ENCODE results near the gene PANX2. TPM values are rescaled to one million over a fixed set of nuclear protein-coding genes. Genes with fewer than 3 reads are reported as not detected.

Gene PANX2
- total RNA-seq, 4 donors from 2014 or later: 1.4 to 4.3 (median 1.8) TPM

DNA sequence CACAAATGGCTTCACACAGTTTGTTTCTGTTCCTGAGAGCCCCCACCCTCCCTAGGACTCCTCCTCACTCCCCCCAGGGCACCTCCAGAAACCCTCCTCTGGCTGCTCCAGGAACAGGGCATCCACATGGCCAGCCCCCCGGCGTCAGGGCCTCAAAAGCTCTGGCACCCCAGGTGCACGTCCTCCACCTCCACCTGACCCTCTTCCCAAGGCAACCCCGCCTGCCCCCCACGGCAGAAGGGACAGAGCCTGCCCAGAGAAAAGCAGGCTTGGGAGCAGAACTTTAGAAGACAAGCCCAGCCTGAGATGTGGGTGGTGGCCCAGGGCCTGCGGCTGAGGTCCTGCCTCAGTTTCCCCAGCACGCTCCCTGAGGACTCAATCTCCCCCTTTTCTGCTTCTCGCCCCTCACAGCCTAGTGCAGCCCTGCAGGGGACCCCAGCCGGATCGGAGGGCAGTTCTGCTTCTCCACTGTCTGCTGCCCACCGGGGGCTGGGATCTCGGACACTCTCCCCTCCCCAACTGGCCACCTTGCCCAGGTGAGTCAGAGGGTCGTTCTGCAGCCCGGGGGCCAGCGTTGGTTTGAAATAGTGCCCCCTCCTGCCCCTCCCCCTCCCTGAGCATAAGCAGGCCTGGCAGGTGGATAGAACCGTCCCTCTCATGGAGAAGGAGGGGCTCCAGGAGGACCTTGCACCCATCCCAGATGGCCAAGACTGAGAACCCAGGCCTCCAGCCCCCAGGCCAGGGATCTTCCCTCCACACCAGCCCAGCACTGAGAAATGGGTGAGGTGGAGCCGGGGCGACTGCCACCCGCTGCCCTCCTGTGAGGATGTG is 12.8 kb downstream of the PANX2 start:
- H3K4me3 ChIP-seq (ENCODE audit: low read depth, poor library complexity, severe bottlenecking): no peak overlapping the region
- 72 to 80% methylated on average over 18 to 19 of the region's 19 CpGs for WGBS, 2 donors
- no peak for TF ChIP-seq POLR2A (IDR thresholded peaks at IDR 0.05)
- TF ChIP-seq, protein P1, sequence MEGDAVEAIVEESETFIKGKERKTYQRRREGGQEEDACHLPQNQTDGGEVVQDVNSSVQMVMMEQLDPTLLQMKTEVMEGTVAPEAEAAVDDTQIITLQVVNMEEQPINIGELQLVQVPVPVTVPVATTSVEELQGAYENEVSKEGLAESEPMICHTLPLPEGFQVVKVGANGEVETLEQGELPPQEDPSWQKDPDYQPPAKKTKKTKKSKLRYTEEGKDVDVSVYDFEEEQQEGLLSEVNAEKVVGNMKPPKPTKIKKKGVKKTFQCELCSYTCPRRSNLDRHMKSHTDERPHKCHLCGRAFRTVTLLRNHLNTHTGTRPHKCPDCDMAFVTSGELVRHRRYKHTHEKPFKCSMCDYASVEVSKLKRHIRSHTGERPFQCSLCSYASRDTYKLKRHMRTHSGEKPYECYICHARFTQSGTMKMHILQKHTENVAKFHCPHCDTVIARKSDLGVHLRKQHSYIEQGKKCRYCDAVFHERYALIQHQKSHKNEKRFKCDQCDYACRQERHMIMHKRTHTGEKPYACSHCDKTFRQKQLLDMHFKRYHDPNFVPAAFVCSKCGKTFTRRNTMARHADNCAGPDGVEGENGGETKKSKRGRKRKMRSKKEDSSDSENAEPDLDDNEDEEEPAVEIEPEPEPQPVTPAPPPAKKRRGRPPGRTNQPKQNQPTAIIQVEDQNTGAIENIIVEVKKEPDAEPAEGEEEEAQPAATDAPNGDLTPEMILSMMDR (IDR thresholded peaks at IDR 0.05): no peak
- DNase-seq (ENCODE audit: low spot score in 2 of 2): no peak
- intact Hi-C loops (cut with DNase I; ENCODE audit: low total_unique reads): loop anchor here (10.0 kb wide), 1 partner anchor 249 kb away; no protein-coding TSS in a partner anchor

DNA sequence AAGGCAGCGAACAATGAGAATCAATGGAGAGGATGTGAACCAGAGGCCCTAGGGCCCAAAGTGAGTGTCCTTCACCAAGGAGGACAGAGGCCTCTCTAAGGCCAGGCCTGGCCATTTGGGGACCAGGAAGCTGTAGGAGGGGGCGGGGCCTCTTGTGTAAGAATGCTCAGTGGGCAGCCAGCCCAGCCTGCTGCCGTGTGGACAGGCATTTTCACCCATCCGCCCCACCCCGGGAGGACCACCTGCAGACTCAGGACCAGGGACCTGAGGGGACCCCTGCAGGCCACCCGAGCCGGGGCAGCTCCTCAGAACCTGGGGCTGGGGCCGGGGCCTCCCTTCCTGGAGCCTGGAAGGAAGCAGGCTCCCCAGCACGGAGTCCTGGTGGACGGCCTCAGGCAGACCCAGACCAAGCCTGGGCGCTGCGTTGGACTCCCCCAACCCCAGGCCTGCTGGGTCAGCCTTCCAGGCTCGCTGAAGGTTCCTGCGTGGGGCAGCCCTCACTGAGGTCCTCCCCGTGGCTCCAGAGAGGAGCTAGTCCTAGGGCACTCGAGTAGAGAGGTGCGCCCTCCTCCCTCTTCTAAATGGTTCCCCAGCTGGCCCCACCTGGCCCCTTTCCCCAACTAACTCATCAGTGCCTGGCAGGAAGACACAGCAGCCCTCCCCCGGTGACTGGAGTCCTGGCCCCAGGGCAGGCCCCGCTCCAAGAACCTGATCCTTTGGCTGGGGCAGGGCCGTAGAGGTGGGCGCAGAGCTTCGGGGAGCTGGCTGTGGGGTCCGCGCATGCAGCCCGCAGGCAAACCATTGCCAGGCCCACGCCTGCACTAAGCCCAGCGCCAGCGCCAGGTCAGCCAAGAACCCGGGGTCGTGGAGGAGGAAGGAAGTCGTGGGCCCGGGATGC is 13.7 kb downstream of the PANX2 start:
- H3K4me3 ChIP-seq (ENCODE audit: low read depth, poor library complexity, severe bottlenecking): no peak overlapping the region
- TF ChIP-seq, protein P1 (IDR thresholded peaks at IDR 0.05): no peak
- no peak for TF ChIP-seq POLR2A (IDR thresholded peaks at IDR 0.05)
- WGBS, 2 donors: 55 to 68% methylated on average over 24 to 30 of the region's 32 CpGs
- intact Hi-C loops (cut with DNase I; ENCODE audit: low total_unique reads): loop anchor here (10.0 kb wide), 1 partner anchor 249 kb away; no protein-coding TSS in a partner anchor
- DNase-seq (ENCODE audit: low spot score in 2 of 2): peak in 1 of 2 donors; percentile 94

DNA sequence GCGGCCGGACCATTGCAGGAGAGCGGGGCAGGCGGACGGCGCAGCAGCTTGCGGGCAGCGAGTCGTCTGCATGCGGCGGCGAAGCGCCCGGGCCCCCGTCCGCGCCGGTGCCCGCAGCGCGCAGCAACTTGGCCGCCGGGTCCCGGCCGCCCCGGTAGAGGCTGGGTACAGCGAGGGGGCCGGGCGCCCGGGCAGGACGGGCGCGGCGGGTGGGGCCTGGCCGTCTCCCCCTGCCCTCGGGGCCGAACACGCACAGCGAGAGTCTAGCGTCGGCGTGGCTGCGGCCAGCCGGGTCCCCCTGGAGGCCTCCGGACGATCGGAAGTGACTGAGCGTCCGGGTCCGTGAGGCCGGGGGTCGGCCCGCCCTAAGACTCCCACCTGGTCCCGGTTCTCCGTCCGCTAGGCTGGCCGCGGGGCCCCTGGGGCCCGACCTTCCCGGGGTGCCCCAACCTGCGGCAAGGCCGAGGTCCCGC is 14.4 kb downstream of the PANX2 start:
- 22 to 38% methylated on average over 27 to 42 of the region's 63 CpGs for WGBS, 2 donors
- no peak for DNase-seq (ENCODE audit: low spot score in 2 of 2)
- TF ChIP-seq, protein P1 (IDR thresholded peaks at IDR 0.05): no peak
- no peak for TF ChIP-seq POLR2A (IDR thresholded peaks at IDR 0.05)
- intact Hi-C loops (cut with DNase I; ENCODE audit: low total_unique reads): loop anchor here (10.0 kb wide), 1 partner anchor 250 kb away; no protein-coding TSS in a partner anchor
- peak overlapping the region; percentile 14 for H3K4me3 ChIP-seq (ENCODE audit: low read depth, poor library complexity, severe bottlenecking)

DNA sequence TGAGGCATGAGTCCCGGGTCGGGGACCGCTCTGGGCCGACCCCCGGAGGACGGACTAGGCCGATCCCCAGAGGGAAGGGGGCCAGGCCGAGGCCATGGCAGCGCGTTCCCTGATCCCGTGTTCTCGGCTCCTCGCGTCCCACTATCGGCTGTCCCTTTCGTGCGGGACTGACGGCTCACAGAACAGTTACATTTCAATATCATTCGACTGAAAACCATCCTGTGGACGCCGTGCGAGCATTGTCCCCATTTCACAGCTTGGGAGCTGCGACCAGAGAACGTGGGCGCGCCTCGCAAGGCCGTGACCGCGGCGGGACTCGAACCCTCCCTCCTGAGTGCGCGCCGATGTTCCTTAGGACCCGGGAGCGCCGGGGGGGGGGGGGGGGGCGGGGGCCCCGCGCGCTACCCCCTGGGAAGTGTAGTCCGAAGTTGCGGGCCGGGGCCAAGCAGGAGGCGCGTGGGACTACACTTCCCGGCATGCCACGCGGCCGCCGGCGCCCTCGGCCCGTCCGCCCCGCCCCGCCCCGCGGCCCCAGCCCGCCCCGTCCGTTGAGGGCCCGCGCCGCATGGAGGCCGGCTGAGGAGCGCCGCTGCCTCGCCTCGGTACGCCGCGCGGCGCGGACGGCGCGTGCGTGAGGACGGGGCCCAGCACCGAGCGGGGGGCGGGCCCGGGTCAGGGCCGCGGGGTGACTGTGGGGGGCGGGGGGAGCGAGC is 15.0 kb downstream of the PANX2 start, which contains the start of gene TRABD:
TRABD (plus strand) TSS at position 539 of the 713 bp plus-strand sequence. CDS start 7,148 bp downstream, outside the sequence.
- 1 to 4% methylated on average over 26 to 37 of the region's 90 CpGs for WGBS, 2 donors

More for the DNA sequence above, 15.0 kb downstream of the PANX2 start, which contains the start of gene TRABD:
- peak within 1 kb of the TSS; percentile 42 for H3K4me3 ChIP-seq (ENCODE audit: low read depth, poor library complexity, severe bottlenecking)
- peak; percentile 78 to 96 for DNase-seq (ENCODE audit: low spot score in 2 of 2)
- TF ChIP-seq POLR2A (IDR thresholded peaks at IDR 0.05): no peak
- TF ChIP-seq, protein P1 (IDR thresholded peaks at IDR 0.05): no peak
- intact Hi-C loops (cut with DNase I; ENCODE audit: low total_unique reads): loop anchor here (10.0 kb wide), 1 partner anchor 251 kb away; no protein-coding TSS in a partner anchor
